Superior temporal gyrus (tissue), 1 donor: ENCODE data around the gene MSRB1.
"Not testable (repeated sequence)": the region's sequence is repeated elsewhere in the genome, so short reads cannot be mapped to it uniquely, and the experiment has no call there.

ENCODE experiments used
- DNase-seq: peaks from one replicate; pipeline ENCODE4 v3.0.0-alpha.2; 2016; ENCODE audit errors: extremely low spot score

The MSRB1 gene

DNA sequence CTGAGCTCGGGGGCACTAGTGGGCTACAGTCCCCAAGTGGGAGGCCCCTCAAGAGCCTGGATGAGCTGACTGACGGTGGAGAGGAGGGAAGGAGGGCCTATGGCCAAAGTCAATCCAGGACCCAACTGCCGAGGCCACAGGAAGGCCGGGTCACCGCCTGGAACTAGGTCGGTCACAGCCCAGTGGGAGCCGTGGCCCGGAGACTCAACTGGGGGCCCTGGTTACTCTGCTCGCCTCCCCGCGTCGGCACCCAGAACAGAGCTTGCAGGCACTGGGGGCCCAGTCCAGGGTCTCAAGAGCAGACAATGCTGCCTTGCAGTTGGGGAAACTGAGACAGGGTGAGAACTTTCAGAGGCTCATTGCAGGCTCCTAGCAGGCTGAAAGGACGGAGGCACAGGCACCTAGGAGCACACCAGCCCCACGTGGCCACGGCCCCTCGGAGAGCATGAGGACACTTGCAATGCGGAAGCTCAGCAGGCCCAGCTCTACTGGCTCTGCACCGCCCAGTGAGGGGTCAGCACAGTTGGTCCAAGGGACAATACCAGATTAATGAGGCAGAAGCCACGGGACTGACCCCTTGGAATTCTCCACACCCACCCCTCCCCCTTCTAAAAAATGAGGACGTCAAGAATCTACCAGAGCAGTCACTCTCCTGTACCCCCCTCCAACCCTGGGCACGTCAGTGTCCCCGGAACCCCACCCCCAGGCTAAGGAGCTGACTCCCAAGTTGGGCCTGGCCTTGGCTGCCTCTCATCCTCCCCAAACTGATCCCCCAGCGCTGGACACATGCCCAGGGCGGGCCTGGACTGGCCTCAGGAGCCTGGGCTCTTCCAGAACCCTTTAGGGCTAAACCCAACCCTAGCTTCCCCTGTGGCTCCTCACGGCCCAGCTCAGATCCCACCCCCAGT is 27.0 kb downstream of the MSRB1 start:
- no peak for DNase-seq

GRCh38 chr16:1914988-1915387 is 28.0 kb downstream of the MSRB1 start:
- DNase-seq: no peak

DNA sequence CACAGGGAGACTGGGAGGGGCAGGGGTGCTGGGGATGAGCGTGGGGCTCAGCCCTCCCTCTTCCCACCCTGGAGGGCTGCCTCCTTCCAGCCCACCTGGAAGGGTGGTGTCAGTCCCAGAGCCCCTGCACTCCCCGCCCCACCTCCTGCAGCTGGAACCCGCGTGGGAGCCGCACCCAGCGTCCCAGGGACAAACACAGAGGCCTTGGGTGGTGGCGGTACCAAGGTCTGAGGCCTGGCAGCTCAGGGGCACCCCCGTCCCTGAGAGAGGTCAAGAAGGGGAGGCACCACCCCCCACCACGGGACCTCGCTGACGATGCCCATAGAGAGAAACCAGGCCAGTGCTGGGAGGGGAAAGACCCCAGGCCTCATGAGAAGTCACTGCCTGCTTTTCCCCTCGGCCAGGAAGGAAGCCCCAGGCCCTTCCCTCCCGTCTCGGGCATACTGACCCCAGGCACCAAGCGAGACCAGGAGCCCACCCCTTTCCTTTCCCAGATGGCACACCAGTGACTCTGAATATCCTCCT is 28.9 kb downstream of the MSRB1 start:
- no peak for DNase-seq

DNA sequence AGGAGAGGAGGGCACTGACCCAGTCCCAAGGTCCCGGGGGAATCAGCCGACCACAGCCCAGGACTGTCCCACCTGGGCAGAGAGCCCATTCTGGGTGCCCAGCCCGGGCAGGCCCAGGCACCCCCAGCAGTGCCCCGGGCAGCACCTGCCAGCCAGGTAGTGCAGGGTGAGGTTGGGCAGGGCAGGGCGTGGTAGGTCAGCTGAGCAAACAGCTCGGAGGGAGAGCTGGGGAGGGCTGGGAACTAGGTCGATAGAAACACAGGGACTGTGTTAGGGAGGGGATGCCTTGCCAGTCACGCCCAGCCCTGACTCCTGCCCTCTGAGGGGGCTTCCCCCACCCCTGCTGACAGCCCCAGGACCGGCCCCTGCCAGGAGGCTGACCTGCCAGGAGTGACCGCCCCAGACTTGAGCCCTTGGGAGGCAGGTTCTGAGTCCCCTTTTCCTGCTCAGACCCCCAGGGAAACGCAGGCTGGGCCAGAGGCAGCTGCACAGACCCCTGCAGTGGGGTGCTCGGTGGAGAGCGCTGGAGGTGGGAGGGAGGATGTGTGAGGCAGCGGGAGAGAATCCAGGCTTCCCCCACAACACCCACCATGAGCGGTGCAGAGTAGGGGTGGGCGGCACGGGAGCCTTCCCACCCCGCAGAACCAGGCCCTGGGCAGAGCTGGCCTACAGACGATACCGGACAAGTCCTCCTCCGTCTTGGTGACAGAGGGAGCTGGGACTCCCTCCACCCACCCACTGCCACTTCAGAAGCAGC is 29.5 kb downstream of the MSRB1 start:
- no peak for DNase-seq

DNA sequence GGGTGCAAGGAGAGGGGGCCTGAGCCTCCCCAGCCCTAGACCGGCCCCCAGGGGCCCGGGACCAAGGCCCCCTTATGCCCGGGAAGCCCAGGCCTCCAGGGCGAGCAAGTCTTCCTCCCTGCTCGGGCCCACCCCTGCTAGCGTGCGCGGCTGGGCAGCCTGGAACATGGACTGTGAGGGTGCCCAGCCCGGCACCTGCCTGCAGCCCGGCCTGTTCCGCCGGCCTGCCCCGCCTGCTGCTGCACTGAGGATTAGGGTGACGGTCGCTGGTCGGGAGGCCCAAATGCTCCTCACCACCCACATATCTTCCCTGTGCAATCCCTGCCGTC is 30.8 kb downstream of the MSRB1 start:
- no peak for DNase-seq

GRCh38 chr16:1911467-1912214 is 31.4 kb downstream of the MSRB1 start:
- no peak for DNase-seq

DNA sequence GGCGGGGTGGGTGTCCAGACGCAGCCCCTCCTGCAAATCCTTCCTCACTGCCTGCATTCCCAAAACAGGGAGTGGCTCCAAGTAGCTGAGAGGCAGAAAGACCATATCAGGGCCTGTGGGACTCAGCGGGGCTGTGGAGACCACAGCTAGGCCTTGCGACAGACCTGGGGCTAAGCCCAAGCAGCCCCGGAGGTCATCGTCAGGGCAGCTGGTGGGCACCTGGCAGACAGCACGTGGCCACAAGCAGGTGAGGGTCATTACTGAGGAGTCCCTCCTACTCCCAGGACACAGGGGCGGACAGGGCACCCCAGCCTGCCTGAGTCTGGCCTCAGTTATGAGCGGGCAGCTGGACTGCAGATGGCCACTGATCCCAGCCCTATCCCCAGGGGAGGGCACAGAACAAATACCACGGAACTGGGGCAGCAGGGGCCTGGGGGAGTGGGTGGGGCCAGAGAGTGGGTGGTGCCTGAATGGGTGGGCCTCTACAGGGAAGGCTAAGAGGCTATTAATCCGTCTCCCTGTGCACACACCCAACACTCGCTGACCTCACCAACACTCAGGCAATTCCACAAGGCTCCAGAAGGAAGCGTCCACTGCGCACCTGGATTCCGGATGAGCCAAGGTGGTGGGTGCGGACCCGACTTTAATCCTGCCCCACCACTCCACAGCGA is 33.3 kb downstream of the MSRB1 start:
- DNase-seq: no peak

- no peak for DNase-seq
Measured at GRCh38 chr16:1908983-1909382, 34.0 kb downstream of the MSRB1 start.

DNA sequence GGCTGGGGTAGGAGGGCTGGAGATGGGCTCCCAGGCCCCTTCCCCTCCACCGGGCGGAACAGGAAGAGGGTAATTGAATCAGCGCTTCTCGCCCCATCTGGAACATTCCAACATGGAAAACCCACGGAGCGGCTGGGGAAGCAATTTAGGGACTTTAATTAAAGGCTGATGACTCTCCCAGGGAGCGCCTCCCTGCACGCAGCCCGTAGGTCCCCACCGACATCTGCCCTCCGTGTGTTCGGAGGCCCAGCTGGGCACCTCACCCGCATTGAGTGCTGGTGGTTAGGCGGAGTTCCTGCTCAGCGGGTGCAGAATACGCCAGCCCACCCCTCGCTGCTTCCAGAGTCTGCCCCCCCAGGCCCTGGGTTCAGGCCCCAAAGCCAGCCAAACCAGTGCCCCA is 34.8 kb downstream of the MSRB1 start:
- DNase-seq: no peak

DNA sequence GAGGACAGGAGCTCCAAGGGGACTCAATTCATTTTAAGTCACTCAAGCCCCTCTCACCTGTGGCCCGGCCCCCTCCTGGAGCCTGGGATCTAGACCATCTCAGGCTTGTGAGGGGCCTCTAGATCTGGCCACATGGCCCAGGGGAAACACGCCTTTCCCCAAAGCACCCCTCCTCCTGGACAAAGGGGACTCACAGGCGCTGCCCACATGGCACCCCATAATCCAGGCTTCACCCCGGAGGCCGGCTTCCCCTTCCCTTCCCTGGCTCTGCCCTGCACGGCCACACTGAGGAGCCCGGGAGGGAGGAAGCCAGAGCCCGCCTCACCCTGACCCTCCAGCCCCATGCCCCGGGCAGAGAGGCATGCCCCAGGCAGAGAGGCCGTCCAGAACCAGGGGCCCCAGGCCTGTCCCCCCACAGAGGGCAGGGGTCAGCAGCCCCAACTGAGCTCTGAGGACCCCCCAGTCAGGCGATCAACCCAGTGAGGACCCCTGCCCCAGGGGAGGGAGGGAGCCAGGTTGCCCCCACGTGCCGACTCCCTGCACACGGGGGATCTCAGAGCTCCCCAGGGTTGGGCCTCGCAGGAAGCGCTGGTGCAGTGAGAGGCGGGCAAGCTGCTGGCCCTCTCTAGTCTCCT is 35.7 kb downstream of the MSRB1 start:
- no peak for DNase-seq

GRCh38 chr16:1906846-1907165 is 36.2 kb downstream of the MSRB1 start:
- DNase-seq: no peak

DNA sequence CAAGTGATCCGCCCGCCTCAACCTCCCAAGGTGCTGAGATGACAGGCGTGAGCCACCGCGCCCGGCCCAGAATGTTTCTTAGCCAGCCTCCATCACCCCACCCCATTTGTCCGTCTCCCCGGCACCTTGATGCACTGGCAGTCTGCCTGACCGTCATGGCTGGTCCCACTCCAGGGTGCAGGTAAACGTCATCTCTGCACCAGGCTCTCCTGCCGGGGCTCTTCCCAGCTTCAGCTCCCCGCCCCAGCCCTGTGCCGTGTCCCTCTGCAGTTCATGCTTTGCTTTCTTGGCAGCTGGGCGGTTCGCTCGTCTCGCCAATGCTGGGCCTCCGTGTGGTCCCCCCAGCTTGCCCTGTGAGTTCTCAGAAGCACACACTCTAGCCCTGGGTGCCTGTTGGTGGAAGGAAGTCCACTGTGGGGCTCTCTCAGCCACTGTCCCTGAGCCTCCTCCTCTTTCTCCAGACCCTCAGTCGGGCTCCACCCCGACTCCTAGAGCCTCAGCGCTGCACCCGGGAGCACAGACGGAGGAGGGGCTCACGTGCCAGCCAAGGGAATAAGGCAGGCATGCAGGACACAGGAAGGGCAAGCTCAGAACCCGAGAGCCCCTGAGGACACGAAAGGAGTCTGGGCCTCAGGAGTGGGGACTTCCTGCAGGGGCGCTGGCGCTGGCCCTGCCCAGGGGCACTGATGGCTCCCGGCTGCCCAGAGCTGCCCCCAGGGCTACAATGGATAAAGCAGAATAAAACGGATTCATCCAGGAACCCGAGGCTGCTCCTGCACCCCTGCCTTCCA is 36.7 kb downstream of the MSRB1 start:
- no peak for DNase-seq

DNA sequence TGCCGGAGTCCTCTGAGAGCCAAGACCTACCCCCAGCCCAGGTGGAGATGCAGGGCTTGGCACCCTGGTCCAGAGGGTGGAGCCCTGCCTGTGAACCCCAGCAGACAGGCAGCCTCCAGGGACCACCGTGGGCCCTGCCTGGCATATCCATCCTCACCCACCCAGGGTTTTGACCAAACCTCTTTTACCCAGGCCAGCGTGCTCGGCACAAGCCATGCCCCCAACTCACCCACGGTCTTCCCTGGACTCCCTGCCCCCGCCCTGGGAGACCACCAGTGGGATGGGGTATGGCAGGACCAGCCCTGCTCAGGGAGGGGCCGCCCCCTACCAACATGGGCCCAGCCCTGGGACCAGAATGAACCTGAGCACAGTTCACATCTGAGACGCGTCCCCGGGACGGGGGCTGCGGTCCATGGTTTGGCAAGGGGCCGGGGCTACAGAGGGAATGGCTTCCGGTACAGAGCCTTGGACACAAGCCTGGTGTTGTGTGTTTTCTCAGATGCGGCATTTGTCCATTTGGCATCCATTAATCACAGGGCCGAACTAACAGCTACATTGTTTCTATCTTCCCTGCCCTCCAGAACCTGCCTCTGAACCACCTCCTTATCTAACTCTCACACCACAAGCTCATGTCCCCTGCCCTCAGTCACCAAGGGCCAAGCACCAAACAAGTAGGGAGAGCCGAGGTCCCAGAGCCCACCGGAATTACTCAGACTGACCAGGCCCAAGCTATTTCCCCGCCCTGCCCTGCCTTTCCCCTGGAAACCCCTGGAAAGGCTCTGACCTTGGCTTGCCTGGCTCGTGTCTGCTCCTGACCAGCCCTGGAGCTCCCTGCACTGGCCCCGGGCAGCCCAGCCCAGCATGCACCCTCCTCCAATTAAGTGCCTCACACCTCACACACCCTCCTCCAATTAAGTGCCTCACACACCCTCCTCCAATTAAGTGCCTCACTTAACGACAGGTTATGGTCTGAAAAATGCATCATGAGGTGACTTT is 38.9 kb downstream of the MSRB1 start:
- DNase-seq: no peak

GRCh38 chr16:1903220-1903574 is 39.8 kb downstream of the MSRB1 start:
- DNase-seq: no peak

DNA sequence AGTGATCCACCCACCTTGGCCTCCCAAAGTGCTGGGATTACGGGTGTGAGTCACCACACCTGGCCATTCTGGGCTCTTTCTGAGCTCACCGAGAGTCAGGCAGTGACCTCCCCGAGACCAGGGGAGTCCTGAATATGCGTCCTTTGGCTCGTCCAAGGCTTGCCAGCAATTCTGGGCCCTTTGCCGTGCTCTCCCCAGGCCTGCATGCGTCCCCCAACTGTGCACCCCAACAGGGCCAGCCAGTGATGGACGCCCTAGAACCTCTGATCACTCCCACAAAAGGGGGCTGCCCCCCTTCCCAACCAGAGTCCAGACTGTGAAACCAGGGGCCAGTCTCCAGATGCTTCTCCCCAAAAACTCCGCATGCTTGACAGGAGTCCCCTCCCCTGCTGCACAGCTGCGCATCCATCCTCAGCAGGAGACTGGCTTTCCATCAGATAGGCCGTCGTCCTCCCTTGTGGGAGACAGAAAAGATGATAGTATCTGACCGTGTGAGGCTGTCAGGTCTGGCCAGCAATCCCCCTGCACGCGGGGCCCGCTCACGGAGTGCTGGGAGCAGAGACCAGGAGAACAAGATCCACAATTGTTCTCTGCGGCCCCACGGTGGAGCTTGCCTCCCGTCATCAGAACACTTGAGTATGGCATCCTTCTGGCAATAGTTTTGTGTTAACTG is 40.3 kb downstream of the MSRB1 start:
- no peak for DNase-seq

DNA sequence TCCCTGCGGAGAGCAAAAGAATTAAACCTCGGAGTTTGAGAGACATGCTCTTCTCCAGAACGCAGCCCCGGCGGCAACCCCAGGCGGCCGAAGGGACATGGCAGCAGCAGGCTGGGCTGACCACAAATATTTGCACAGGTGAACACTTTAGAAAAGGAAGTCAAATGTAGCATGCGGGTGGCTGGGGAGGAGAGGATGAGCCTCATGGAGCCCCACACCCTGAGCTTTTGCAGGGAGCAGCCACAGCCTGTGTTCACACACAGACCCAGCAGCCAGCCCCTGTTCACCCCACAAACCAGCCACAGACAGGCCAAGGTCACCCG is 42.6 kb downstream of the MSRB1 start:
- DNase-seq: no peak

DNA sequence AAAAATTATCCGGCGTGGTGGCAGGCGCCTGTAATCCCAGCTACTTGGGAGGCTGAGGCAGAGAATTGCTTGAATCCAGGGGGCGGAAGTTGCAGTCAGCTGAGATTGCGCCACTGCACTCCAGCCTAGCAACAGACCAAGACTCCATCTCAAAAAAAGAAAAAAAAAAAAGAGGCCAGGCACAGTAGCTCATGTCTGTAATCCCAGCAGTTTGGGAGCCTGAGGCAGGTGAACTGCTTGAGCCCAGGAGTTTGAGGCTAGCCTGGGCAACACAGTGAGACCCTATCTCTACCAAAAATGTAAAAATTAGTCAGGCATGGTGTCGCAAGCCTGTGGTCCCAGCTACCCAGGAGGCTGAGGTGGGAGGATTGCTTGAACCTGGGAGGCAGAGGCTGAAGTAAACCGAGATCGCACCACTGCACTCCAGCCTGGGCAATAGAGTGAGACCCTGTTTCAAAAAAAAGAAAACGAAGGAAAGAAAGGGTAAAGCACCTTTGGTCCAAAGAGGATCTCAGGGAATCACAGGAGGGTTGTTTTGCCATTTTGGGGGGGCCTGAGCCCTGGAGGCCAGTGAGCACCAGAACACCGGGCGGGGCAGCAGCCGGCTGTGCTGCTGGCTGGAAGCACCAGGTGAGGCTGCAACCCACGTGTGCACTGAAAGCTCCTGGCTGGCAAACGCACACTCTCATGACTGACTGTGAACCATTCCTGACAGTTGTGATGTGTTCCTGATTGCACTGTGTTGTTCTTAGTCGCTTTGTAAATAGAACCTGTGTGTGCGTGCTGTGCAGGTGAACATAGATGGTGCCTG is 43.2 kb downstream of the MSRB1 start:
- no peak for DNase-seq

DNA sequence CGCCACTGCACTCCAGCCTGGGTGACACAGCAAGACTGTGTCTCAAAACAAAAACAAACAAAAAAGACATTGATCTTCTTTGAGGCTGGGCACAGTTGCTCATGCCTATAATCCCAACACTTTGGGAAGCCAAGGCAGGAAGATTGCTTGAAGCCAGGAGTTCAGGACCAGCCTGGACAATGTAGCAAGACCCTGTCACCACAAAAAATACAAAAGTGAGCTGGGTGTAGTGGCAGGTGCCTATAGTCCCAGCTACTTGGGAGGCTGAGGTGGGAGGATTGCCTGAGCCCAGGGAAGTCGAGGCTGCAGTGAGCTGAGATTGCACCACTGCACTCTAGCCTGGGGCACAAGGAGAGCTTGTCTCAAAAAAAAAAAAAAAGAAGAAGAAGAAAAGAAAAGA is 45.3 kb downstream of the MSRB1 start:
- not testable (repeated sequence) for DNase-seq
